Fibroblast of peridontal ligament (primary cell): ENCODE measurements around the gene UBE2J2.

Source experiments
- DNase-seq: peaks from one replicate; pipeline ENCODE4 v3.0.0-alpha.2; 2010; ENCODE audit errors: extremely low read depth

UBE2J2 gene

GRCh38 chr1:1226566-1227362 lies 46.9 kb downstream of the UBE2J2 start:
- DNase-seq: no peak

GRCh38 chr1:1225913-1226312 lies 47.7 kb downstream of the UBE2J2 start:
- DNase-seq: no peak

- DNase-seq: no peak
These were observed 48.3 kb downstream of the UBE2J2 start for GRCh38 chr1:1225238-1225845.

- no peak for DNase-seq
These were observed 49.8 kb downstream of the UBE2J2 start for GRCh38 chr1:1223891-1224290.

GRCh38 chr1:1223321-1223720 lies 50.3 kb downstream of the UBE2J2 start:
- DNase-seq: no peak

GRCh38 chr1:1222575-1223225 lies 51.0 kb downstream of the UBE2J2 start:
- no peak for DNase-seq

- DNase-seq: no peak
These were observed 51.6 kb downstream of the UBE2J2 start for GRCh38 chr1:1221887-1222574.

GRCh38 chr1:1220197-1220596 lies 53.5 kb downstream of the UBE2J2 start:
- no peak for DNase-seq

- no peak for DNase-seq
These were observed 54.3 kb downstream of the UBE2J2 start for GRCh38 chr1:1219341-1219740.

GRCh38 chr1:1218524-1219200 lies 55.0 kb downstream of the UBE2J2 start:
- DNase-seq: no peak

GRCh38 chr1:1217621-1218523 lies 55.8 kb downstream of the UBE2J2 start:
- DNase-seq: no peak

GRCh38 chr1:1216770-1217620 lies 56.7 kb downstream of the UBE2J2 start:
- DNase-seq: no peak

GRCh38 chr1:1215881-1216605 lies 57.6 kb downstream of the UBE2J2 start:
- DNase-seq: no peak

- DNase-seq: no peak
These were observed 58.5 kb downstream of the UBE2J2 start for GRCh38 chr1:1215080-1215676.

- no peak for DNase-seq
These were observed 60.0 kb downstream of the UBE2J2 start, which contains the start of gene TNFRSF4 for GRCh38 chr1:1213345-1214265. Gene TNFRSF4, minus strand, starts transcription at chr1:1214153. Its CDS starts 26 bp downstream, at chr1:1214127.

GRCh38 chr1:1212780-1213344 lies 60.8 kb downstream of the UBE2J2 start:
- DNase-seq: no peak
